ENCODE results near the gene IGSF22.

IGSF22 gene

GRCh38 chr11:18749681-18750319, 23.8 kb upstream of the IGSF22 start:
- Histone ChIP-seq H3K36me3 (replicated peaks; ENCODE audit: insufficient read depth, low read length) (no peaks in the 10 kb centered on the region), H3K9me3 (replicated peaks; ENCODE audit: insufficient read depth, low read length) (no peaks in the 10 kb centered on the region), H3K4me2 (ENCODE audit: low read depth, low read length) (no peak overlapping the region), H3K27ac (ENCODE audit: low read length) (no peak overlapping the region), H3K9ac (ENCODE audit: low read length) (no peak overlapping the region), H2AFZ (ENCODE audit: low read length) (no peak overlapping the region), H3K4me3 (ENCODE audit: low read length) (no peak overlapping the region), H3K79me2 (ENCODE audit: low read length) (no peaks in the 10 kb centered on the region), H4K20me1 (ENCODE audit: insufficient read depth, low read length) (no peaks in the 10 kb centered on the region), H3K9me2 (replicated peaks; ENCODE audit: insufficient read depth, low read length) (no peaks in the 10 kb centered on the region), H3K27me3 (replicated peaks; ENCODE audit: insufficient read depth, low read length) (no peaks in the 10 kb centered on the region), H3K4me1 (ENCODE audit: low read length) (no peaks in the 10 kb centered on the region), H3F3A (ENCODE audit: insufficient read depth, low read length) (no peaks in the 10 kb centered on the region)
- DNase-seq = no peak
- TF ChIP-seq CTCF (IDR thresholded peaks at IDR 0.05; ENCODE audit: low read length) (no peak), EZH2 (optimal IDR thresholded peaks at IDR 0.05; ENCODE audit: low read depth, low read length) (no peak), EZH2phosphoT487 (IDR thresholded peaks at IDR 0.05; ENCODE audit: low read length) (no peak)

GRCh38 chr11:18748766-18749365, 22.9 kb upstream of the IGSF22 start:
- H3K4me2 ChIP-seq (ENCODE audit: low read depth, low read length) = no peak overlapping the region
- no peaks in the 10 kb centered on the region for H3K36me3 ChIP-seq (replicated peaks; ENCODE audit: insufficient read depth, low read length)
- H3K27me3 ChIP-seq (replicated peaks; ENCODE audit: insufficient read depth, low read length) = no peaks in the 10 kb centered on the region
- no peaks in the 10 kb centered on the region for H3F3A ChIP-seq (ENCODE audit: insufficient read depth, low read length)
- TF ChIP-seq CTCF (IDR thresholded peaks at IDR 0.05; ENCODE audit: low read length) (no peak), EZH2 (optimal IDR thresholded peaks at IDR 0.05; ENCODE audit: low read depth, low read length) (no peak), EZH2phosphoT487 (IDR thresholded peaks at IDR 0.05; ENCODE audit: low read length) (no peak)
- H3K9ac ChIP-seq (ENCODE audit: low read length) = no peak overlapping the region
- no peaks in the 10 kb centered on the region for H3K4me1 ChIP-seq (ENCODE audit: low read length)
- no peak overlapping the region for H3K4me3 ChIP-seq (ENCODE audit: low read length)
- H3K9me3 ChIP-seq (replicated peaks; ENCODE audit: insufficient read depth, low read length) = no peaks in the 10 kb centered on the region
- no peak overlapping the region for H3K27ac ChIP-seq (ENCODE audit: low read length)
- no peak for DNase-seq
- H3K79me2 ChIP-seq (ENCODE audit: low read length) = no peaks in the 10 kb centered on the region
- no peaks in the 10 kb centered on the region for H4K20me1 ChIP-seq (ENCODE audit: insufficient read depth, low read length)
- H3K9me2 ChIP-seq (replicated peaks; ENCODE audit: insufficient read depth, low read length) = no peaks in the 10 kb centered on the region
- no peak overlapping the region for H2AFZ ChIP-seq (ENCODE audit: low read length)

GRCh38 chr11:18745251-18745650, 19.3 kb upstream of the IGSF22 start:
- Histone ChIP-seq H3K9me2 (replicated peaks; ENCODE audit: insufficient read depth, low read length) (no peaks in the 10 kb centered on the region), H3K27ac (ENCODE audit: low read length) (no peak overlapping the region), H3K79me2 (ENCODE audit: low read length) (no peaks in the 10 kb centered on the region), H2AFZ (ENCODE audit: low read length) (no peak overlapping the region), H3K9ac (ENCODE audit: low read length) (no peak overlapping the region), H3K4me3 (ENCODE audit: low read length) (no peak overlapping the region), H3K4me1 (ENCODE audit: low read length) (no peaks in the 10 kb centered on the region), H3F3A (ENCODE audit: insufficient read depth, low read length) (no peaks in the 10 kb centered on the region), H3K4me2 (ENCODE audit: low read depth, low read length) (no peak overlapping the region), H3K36me3 (replicated peaks; ENCODE audit: insufficient read depth, low read length) (no peaks in the 10 kb centered on the region), H4K20me1 (ENCODE audit: insufficient read depth, low read length) (no peaks in the 10 kb centered on the region), H3K27me3 (replicated peaks; ENCODE audit: insufficient read depth, low read length) (no peaks in the 10 kb centered on the region), H3K9me3 (replicated peaks; ENCODE audit: insufficient read depth, low read length) (no peaks in the 10 kb centered on the region)
- DNase-seq = no peak
- no peak for TF ChIP-seq EZH2 (optimal IDR thresholded peaks at IDR 0.05; ENCODE audit: low read depth, low read length)

GRCh38 chr11:18743900-18744514, 18.0 kb upstream of the IGSF22 start:
- Histone ChIP-seq H3K79me2 (ENCODE audit: low read length) (no peaks in the 10 kb centered on the region), H4K20me1 (ENCODE audit: insufficient read depth, low read length) (no peaks in the 10 kb centered on the region), H3K27ac (ENCODE audit: low read length) (no peak overlapping the region), H3K27me3 (replicated peaks; ENCODE audit: insufficient read depth, low read length) (no peaks in the 10 kb centered on the region), H3K9ac (ENCODE audit: low read length) (no peak overlapping the region), H3K4me2 (ENCODE audit: low read depth, low read length) (no peak overlapping the region), H3K36me3 (replicated peaks; ENCODE audit: insufficient read depth, low read length) (no peaks in the 10 kb centered on the region), H3K4me1 (ENCODE audit: low read length) (no peaks in the 10 kb centered on the region), H3K4me3 (ENCODE audit: low read length) (no peak overlapping the region), H3F3A (ENCODE audit: insufficient read depth, low read length) (no peaks in the 10 kb centered on the region), H3K9me2 (replicated peaks; ENCODE audit: insufficient read depth, low read length) (no peaks in the 10 kb centered on the region), H2AFZ (ENCODE audit: low read length) (no peak overlapping the region), H3K9me3 (replicated peaks; ENCODE audit: insufficient read depth, low read length) (no peaks in the 10 kb centered on the region)
- TF ChIP-seq EZH2phosphoT487 (IDR thresholded peaks at IDR 0.05; ENCODE audit: low read length) (no peak), CTCF (IDR thresholded peaks at IDR 0.05; ENCODE audit: low read length) (no peak), EZH2 (optimal IDR thresholded peaks at IDR 0.05; ENCODE audit: low read depth, low read length) (no peak)
- no peak for DNase-seq
